ENCODE results near the gene SLC23A3.

- TF ChIP-seq CTCF (IDR thresholded peaks at IDR 0.05) (no peak), EZH2 (IDR thresholded peaks at IDR 0.05) (no peak)
Measured at GRCh38 chr2:219131744-219132143, 38.1 kb downstream of the SLC23A3 start.
